HS-27A (cell line): ENCODE data around the gene TMUB1.

ENCODE experiments used
- DNase-seq: peaks from one replicate; pipeline ENCODE4 v3.0.0-alpha.2; 2012; ENCODE audit warnings: low read depth, missing footprints

Gene TMUB1

GRCh38 chr7:151085329-151085690 lies 2.0 kb upstream of the TMUB1 start:
- no peak for DNase-seq

- no peak for DNase-seq
Observed at GRCh38 chr7:151083824-151084160, 499 bp upstream of the TMUB1 start.

GRCh38 chr7:151082141-151083070 lies 887 bp downstream of the TMUB1 start:
- no peak for DNase-seq

- no peak for DNase-seq
Observed at GRCh38 chr7:151081170-151082101, 1.9 kb downstream of the TMUB1 start.

- DNase-seq = no peak
Observed at GRCh38 chr7:151080522-151081169, 2.6 kb downstream of the TMUB1 start, which contains the start of gene FASTK. Gene FASTK, minus strand, starts transcription at chr7:151080809. Its CDS starts 43 bp downstream, at chr7:151080766.

GRCh38 chr7:151080067-151080521 lies 3.2 kb downstream of the TMUB1 start:
- DNase-seq = no peak

- DNase-seq = no peak
Observed at GRCh38 chr7:151079199-151079910, 3.9 kb downstream of the TMUB1 start.

- no peak for DNase-seq
Observed at GRCh38 chr7:151078233-151079040, 4.9 kb downstream of the TMUB1 start.

- no peak for DNase-seq
Observed at GRCh38 chr7:151077705-151078232, 5.5 kb downstream of the TMUB1 start.

GRCh38 chr7:151076863-151077704 lies 6.2 kb downstream of the TMUB1 start:
- no peak for DNase-seq

GRCh38 chr7:151075978-151076426 lies 7.3 kb downstream of the TMUB1 start:
- DNase-seq = no peak

GRCh38 chr7:151075662-151075971 lies 7.7 kb downstream of the TMUB1 start:
- no peak for DNase-seq

- DNase-seq = no peak
Observed at GRCh38 chr7:151074817-151075661, 8.3 kb downstream of the TMUB1 start.

GRCh38 chr7:151073990-151074389 lies 9.3 kb downstream of the TMUB1 start:
- DNase-seq = no peak

- no peak for DNase-seq
Observed at GRCh38 chr7:151071032-151071866, 12.0 kb downstream of the TMUB1 start.

GRCh38 chr7:151070574-151070960 lies 12.7 kb downstream of the TMUB1 start:
- no peak for DNase-seq

- no peak for DNase-seq
Observed at GRCh38 chr7:151069841-151070573, 13.3 kb downstream of the TMUB1 start.
